IMR-90 (cell line): Measurements from ENCODE around the gene KRT4.

Source experiments
- CEBPB ChIP-seq: IDR thresholded peaks from 2 replicates; pipeline ENCODE4 v1.6.1; 2012; ENCODE audit warnings: low read depth, low read length, improper control_type of control experiment
- CHD1 ChIP-seq: IDR thresholded peaks from 2 replicates; pipeline ENCODE4 v1.6.1; 2012; ENCODE audit warnings: low read depth, low read length, improper control_type of control experiment
- MAFK ChIP-seq: IDR thresholded peaks from 2 replicates; pipeline ENCODE4 v1.6.1; 2012; ENCODE audit warnings: low read depth, low read length, improper control_type of control experiment
- MXI1 ChIP-seq: IDR thresholded peaks from 2 replicates; pipeline ENCODE4 v1.6.1; 2012; ENCODE audit warnings: low read depth, mild to moderate bottlenecking, low read length, moderate library complexity, borderline replicate concordance
- NFE2L2 ChIP-seq: fragments of 150-350 bp; IDR thresholded peaks from 2 replicates; pipeline ENCODE4 v1.6.1; 2016; ENCODE audit warnings: low read depth, mild to moderate bottlenecking, low read length
- POLR2A ChIP-seq: IDR thresholded peaks from 2 replicates; pipeline ENCODE4 v1.6.1; 2012; ENCODE audit warnings: mild to moderate bottlenecking, low read depth, low read length
- RAD21 ChIP-seq: IDR thresholded peaks from 2 replicates; pipeline ENCODE4 v1.6.1; 2012; ENCODE audit warnings: low read length, improper control_type of control experiment
- SMC3 ChIP-seq: fragments of 150-350 bp; IDR thresholded peaks from 2 replicates; pipeline ENCODE4 v1.6.1; 2016; ENCODE audit warnings: low read depth, mild to moderate bottlenecking, antibody characterized with exemption, low read length, moderate library complexity
- TF ChIP-seq, protein P1 (sequence below): fragments of 150-350 bp; IDR thresholded peaks from 2 replicates; pipeline ENCODE4 v1.6.1; 2016; ENCODE audit warnings: low read depth, mild to moderate bottlenecking, low read length, moderate library complexity, borderline replicate concordance
- TF ChIP-seq, protein P2 (sequence below): conservative IDR thresholded peaks from 2 replicates; pipeline ENCODE4 v1.5.1; 2012; ENCODE audit warnings: mild to moderate bottlenecking, low read depth, low read length, improper control_type of control experiment

- TF ChIP-seq, protein P1, sequence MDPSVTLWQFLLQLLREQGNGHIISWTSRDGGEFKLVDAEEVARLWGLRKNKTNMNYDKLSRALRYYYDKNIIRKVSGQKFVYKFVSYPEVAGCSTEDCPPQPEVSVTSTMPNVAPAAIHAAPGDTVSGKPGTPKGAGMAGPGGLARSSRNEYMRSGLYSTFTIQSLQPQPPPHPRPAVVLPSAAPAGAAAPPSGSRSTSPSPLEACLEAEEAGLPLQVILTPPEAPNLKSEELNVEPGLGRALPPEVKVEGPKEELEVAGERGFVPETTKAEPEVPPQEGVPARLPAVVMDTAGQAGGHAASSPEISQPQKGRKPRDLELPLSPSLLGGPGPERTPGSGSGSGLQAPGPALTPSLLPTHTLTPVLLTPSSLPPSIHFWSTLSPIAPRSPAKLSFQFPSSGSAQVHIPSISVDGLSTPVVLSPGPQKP: no peak
- TF ChIP-seq, protein P2, sequence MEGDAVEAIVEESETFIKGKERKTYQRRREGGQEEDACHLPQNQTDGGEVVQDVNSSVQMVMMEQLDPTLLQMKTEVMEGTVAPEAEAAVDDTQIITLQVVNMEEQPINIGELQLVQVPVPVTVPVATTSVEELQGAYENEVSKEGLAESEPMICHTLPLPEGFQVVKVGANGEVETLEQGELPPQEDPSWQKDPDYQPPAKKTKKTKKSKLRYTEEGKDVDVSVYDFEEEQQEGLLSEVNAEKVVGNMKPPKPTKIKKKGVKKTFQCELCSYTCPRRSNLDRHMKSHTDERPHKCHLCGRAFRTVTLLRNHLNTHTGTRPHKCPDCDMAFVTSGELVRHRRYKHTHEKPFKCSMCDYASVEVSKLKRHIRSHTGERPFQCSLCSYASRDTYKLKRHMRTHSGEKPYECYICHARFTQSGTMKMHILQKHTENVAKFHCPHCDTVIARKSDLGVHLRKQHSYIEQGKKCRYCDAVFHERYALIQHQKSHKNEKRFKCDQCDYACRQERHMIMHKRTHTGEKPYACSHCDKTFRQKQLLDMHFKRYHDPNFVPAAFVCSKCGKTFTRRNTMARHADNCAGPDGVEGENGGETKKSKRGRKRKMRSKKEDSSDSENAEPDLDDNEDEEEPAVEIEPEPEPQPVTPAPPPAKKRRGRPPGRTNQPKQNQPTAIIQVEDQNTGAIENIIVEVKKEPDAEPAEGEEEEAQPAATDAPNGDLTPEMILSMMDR: no peak
- TF ChIP-seq RAD21: no peak
- no peak for TF ChIP-seq NFE2L2
- TF ChIP-seq POLR2A: no peak
- TF ChIP-seq MXI1: no peak
- TF ChIP-seq CHD1: no peak
- TF ChIP-seq MAFK: no peak
- TF ChIP-seq SMC3: no peak
- no peak for TF ChIP-seq CEBPB
Observed at GRCh38 chr12:52862023-52862422, 48.1 kb upstream of the KRT4 start.
